Measurements from ENCODE around the gene SERPINB2. TPM values are rescaled to one million over a fixed set of nuclear protein-coding genes. Genes with fewer than 3 reads are reported as not detected.

Gene SERPINB2
- total RNA-seq, 1 experiment from 2014 or later = not detected

- no peak for TF ChIP-seq AFF4 (CRISPR knock-in tag; IDR thresholded peaks at IDR 0.05; ENCODE audit: borderline replicate concordance)
Measured at GRCh38 chr18:63917817-63918216, 30.3 kb downstream of the SERPINB2 start (continued).

GRCh38 chr18:63922049-63922448 lies 34.5 kb downstream of the SERPINB2 start:
- ATAC-seq (no peak), DNase-seq (ENCODE audit: low spot score) (no peak)
- H3K27me3 Mint-ChIP-seq (ENCODE audit: low read depth) = no peaks in the 10 kb centered on the region
- H3K9me3 Mint-ChIP-seq = no peaks in the 10 kb centered on the region
- no peaks in the 10 kb centered on the region for H3K36me3 Mint-ChIP-seq
- no peak overlapping the region for H3K4me3 Mint-ChIP-seq
- H3K4me1 Mint-ChIP-seq = no peaks in the 10 kb centered on the region
- H3K27ac Mint-ChIP-seq = no peak overlapping the region
- CTCF ChIA-PET = no interaction called here
- no peak for TF ChIP-seq GTF2I (CRISPR knock-in tag; conservative IDR thresholded peaks at IDR 0.05)
- no peak for TF ChIP-seq ZMAT4 (CRISPR knock-in tag; IDR thresholded peaks at IDR 0.05)
- TF ChIP-seq ZSCAN18 (CRISPR knock-in tag; IDR thresholded peaks at IDR 0.05) = no peak
- no peak for TF ChIP-seq AR (CRISPR knock-in tag; IDR thresholded peaks at IDR 0.05)
- TF ChIP-seq RORB (CRISPR knock-in tag; IDR thresholded peaks at IDR 0.05) = no peak
- no peak for TF ChIP-seq NFYB (CRISPR knock-in tag; conservative IDR thresholded peaks at IDR 0.05; ENCODE audit: low read depth)
- no peak for TF ChIP-seq ZNF121 (CRISPR knock-in tag; IDR thresholded peaks at IDR 0.05)
- POLR2A ChIA-PET = no interaction called here

- Mint-ChIP-seq H3K27ac (no peak overlapping the region), H3K4me1 (0 out of 2 replicates have a peak, but pooled peaks cover 5% of the 10 kb centered on the region)
- POLR2A ChIA-PET = no interaction called here
Measured at GRCh38 chr18:63924551-63924950, 37.0 kb downstream of the SERPINB2 start.

GRCh38 chr18:63928331-63928730 lies 40.8 kb downstream of the SERPINB2 start:
- ChIA-PET CTCF (no interaction called here), POLR2A (no interaction called here)
- Mint-ChIP-seq H3K4me1 (0 out of 2 replicates have a peak, but pooled peaks cover 5% of the 10 kb centered on the region), H3K27ac (no peak overlapping the region), H3K27me3 (ENCODE audit: low read depth) (no peaks in the 10 kb centered on the region; the same call in 1 of the 2 replicates), H3K9me3 (no peaks in the 10 kb centered on the region), H3K4me3 (no peak overlapping the region), H3K36me3 (no peaks in the 10 kb centered on the region)
- no peak for DNase-seq (ENCODE audit: low spot score)
- ATAC-seq = no peak
- TF ChIP-seq TEAD1 (CRISPR knock-in tag; IDR thresholded peaks at IDR 0.05) (no peak), ZNF317 (CRISPR knock-in tag; IDR thresholded peaks at IDR 0.05; ENCODE audit: borderline replicate concordance, low read depth) (no peak), ZNF281 (CRISPR knock-in tag; IDR thresholded peaks at IDR 0.05) (no peak), SMAD3 (CRISPR knock-in tag; IDR thresholded peaks at IDR 0.05; ENCODE audit: borderline replicate concordance) (no peak), FOXK1 (CRISPR knock-in tag; IDR thresholded peaks at IDR 0.05) (no peak), CDX4 (CRISPR knock-in tag; IDR thresholded peaks at IDR 0.05; ENCODE audit: borderline replicate concordance) (no peak)

More at GRCh38 chr18:63924551-63924950, 37.0 kb downstream of the SERPINB2 start:
- CTCF ChIA-PET = no interaction called here
- TF ChIP-seq TEAD4 (CRISPR knock-in tag; IDR thresholded peaks at IDR 0.05) (no peak), RELA (CRISPR knock-in tag; IDR thresholded peaks at IDR 0.05; ENCODE audit: borderline replicate concordance) (no peak), ESRRA (CRISPR knock-in tag; IDR thresholded peaks at IDR 0.05; ENCODE audit: borderline replicate concordance) (no peak), ZNF232 (CRISPR knock-in tag; IDR thresholded peaks at IDR 0.05) (no peak), NFYB (CRISPR knock-in tag; conservative IDR thresholded peaks at IDR 0.05; ENCODE audit: low read depth) (no peak)
- DNase-seq (ENCODE audit: low spot score) = no peak
- no peaks in the 10 kb centered on the region for H3K36me3 Mint-ChIP-seq
- no peaks in the 10 kb centered on the region for H3K27me3 Mint-ChIP-seq (ENCODE audit: low read depth)
- no peak overlapping the region for H3K4me3 Mint-ChIP-seq
- no peak for ATAC-seq
- H3K9me3 Mint-ChIP-seq = no peaks in the 10 kb centered on the region

All from WTC11 (cell line).